ENCODE results near the gene VSIG10L2.
"Not testable (repeated sequence)": the region's sequence is repeated elsewhere in the genome, so short reads cannot be mapped to it uniquely, and the experiment has no call there.

The VSIG10L2 gene

DNA sequence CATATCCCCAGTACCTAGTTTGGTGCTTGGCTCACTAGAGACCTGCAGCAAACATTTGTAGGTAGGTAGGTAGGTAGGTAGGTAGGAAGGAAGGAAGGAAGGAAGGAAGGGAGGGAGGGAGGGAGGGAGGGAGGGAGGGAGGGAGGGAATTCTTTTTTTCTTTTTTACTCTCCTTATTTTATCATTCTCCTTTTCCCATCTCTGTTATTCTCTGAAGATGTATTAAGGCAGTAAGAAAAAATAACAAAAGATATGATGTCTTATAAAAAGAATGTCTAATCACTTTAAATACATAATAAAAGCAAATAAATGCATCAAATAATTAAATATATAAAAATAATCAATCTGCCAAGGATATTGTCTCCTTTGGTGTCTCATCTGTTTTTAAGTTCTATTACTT, 28.4 kb downstream of the VSIG10L2 start:
- no peak for DNase-seq

- no peak for DNase-seq
Observed at GRCh38 chr11:125975634-125976033, 29.8 kb downstream of the VSIG10L2 start.

DNA sequence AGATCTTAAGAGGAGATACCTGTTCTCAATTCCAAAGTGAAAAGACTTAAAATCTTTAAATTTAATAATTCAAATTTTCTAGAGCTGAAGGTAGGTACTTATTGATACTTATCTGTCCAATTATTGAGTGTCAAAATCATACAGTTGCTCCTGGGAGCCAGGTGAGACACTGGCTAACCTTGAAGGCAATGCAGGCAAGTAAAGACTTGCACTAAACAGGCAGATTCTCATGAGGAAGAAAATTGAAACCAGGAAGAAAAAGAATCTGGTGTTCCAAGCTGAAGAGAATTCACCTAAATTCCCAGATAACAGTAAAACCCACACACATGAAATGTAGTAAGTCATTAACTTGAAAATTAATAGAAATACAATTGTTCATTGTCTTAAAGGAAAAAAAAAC, 30.3 kb downstream of the VSIG10L2 start:
- no peak for DNase-seq

DNA sequence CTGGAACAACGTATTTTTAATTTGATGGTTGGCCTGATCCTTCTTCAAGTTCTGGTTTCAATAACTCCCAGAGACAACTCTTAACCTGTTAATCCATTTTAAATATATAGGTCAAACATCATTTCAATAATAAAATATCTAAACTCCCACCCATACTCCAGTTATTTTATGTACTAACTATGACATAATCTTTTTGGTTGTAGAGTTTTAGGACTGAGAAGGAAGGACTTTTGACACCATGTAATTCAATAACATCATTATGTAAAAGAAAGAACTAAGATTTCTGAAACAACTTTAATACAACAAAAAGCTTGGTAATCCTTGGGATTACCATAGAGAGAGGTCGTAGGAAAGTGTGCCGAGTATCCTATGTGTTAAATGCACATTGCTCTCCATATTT, 31.5 kb downstream of the VSIG10L2 start:
- DNase-seq: no peak

DNA sequence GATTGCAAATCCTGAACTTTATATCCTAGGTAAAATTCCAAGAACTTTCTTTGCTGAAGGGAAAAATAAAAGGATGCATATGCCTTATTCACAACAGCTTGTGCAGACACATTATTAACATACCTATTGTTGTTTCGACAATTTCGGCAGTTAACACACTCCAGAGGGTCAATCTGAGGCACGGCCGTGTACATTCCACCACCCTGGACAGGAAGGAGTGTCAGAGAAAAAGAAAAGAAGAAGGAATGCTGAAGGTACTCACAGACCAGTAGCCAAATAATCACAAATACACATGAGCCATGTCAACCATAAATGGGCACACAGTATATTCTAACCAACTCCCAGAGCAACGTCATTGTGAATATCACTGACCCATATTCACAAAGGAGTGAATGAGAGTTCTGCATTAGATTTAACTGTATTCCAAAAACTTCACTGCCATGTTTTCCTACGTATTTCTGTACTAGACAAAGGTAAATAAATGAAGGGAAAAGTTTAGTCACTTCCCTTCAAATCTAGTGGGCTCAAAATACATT, 32.4 kb downstream of the VSIG10L2 start:
- DNase-seq: no peak

- DNase-seq: no peak
Observed at GRCh38 chr11:125978778-125979407, 33.0 kb downstream of the VSIG10L2 start.

- no peak for DNase-seq
Observed at GRCh38 chr11:125979511-125979910, 33.7 kb downstream of the VSIG10L2 start.

GRCh38 chr11:125980436-125980835, 34.6 kb downstream of the VSIG10L2 start:
- DNase-seq: no peak

DNA sequence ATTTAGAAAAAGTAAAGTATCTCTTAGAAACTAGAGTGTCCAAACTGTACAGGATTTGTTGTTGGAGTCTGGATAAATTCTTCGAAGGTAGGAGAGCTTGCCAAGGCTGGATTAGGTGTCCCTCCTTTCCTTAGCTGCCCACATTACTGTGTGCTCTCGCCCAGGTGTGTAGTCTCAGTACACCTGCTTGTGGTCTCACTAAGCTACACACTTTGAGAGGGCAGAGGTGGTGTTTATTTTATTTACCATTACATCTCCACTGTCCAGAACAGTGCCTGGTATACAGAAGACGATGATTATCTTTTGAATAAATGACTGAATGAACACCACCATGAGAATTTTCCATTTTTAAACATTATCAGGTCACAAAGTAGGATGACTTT, 36.5 kb downstream of the VSIG10L2 start:
- no peak for DNase-seq

DNA sequence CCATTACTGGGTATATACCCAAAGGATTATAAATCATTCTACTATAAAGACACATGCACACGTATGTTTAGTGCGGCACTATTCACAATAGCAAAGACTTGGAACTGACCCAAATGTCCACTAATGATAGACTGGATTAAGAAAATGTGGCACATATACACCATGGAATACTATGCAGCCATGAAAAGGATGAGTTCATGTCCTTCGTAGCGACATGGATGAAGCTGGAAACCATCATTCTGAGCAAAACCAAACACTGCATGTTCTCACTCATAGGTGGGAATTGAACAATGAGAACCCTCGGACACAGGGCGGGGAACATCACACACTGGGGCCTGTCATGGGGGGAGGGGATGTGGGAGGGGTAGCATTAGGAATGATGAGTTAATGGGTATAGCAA, 40.1 kb downstream of the VSIG10L2 start:
- not testable (repeated sequence) for DNase-seq

GRCh38 chr11:125987066-125987641, 41.3 kb downstream of the VSIG10L2 start:
- no peak for DNase-seq

- no peak for DNase-seq
Observed at GRCh38 chr11:125990244-125990643, 44.4 kb downstream of the VSIG10L2 start.

DNA sequence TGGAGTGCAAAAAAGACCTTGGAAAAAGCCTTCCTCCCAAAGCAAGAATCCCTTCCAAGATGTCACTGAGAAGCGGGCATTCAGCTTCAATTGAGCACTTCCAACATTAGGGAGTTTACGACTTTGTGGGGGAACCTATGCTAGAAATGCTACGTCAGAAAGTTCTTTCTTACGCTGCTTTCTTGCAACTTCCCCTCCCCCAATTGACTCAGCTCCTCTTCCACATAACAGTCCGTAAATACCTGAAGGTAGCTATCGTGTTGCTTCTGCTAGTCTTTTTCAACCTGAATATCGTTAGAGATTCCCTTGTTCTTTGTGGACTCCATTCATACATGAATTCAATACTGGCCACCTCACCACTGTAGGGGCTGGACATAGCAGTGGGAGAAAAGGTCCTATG, 47.0 kb downstream of the VSIG10L2 start:
- no peak for DNase-seq

DNA sequence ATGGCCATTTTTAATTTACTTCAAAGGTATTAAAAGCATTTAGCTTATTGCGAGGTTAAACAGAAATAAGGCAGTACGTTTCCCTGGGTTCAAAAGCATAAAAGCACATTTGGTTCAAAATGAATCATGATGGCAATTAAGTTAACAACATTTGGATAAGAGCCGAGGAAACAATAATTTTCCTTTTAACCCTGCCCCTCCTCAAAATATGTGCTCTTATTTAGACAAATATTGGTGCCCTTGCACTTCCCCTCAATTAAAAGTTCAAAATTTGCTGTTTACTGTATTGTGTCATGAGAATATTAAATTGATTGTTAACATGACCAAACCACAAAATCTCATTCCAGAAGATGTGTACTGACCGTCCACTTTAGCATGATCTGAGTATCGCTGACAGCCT, 48.7 kb downstream of the VSIG10L2 start:
- no peak for DNase-seq

DNA sequence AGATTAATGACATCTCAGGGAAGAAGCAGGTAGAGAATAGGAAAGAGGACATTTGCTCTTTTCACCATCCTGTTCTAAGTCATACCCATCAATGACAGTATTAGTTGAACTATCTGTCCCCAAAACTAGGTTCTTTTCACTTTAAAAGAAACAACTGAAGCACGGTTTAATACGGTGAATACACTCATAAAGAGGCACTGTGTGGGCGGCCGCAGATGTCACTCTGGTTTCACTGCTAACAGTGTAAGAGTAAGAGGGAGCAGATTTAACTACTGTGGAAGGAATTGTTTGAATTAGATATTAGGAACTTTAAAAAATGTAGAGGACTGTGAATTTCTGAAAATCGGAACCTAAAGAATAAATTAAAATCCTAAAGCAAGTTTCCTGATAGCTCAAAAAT, 49.5 kb downstream of the VSIG10L2 start:
- DNase-seq: no peak

- no peak for DNase-seq
Observed at GRCh38 chr11:125998267-125998666, 52.4 kb downstream of the VSIG10L2 start.

DNA sequence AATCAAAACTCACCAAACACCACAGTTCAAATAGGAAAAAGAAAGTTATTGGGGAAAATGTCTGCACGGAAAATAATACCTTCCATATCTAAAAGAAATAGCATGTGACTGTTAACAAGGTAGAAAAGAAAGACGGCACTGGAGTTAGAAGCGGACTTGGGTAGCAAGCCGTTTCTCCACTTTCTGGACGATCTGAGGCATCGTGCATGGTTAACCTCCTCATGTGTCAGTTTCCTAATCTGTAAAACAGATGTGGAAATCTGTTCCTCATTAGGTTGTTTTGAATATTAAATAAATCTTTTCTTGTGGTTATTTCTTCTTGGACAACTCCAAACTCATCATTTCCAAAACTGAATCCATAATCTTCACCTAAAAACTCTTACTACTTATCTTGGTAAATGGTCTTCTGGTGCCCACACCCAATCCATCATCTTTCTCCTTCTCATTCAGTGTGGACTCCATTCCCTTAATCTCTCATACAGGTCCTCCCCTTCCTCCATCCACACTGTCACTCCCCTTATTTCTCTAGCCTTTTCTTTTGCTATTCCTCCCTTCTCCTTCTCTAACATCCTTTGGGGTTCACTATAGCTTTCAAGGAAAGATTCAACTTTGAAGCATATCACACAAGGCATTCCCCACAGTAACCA, 53.5 kb downstream of the VSIG10L2 start:
- no peak for DNase-seq

GRCh38 chr11:126002181-126002580, 56.3 kb downstream of the VSIG10L2 start:
- no peak for DNase-seq
